ENCODE data around the gene COL11A2.

The COL11A2 gene

DNA sequence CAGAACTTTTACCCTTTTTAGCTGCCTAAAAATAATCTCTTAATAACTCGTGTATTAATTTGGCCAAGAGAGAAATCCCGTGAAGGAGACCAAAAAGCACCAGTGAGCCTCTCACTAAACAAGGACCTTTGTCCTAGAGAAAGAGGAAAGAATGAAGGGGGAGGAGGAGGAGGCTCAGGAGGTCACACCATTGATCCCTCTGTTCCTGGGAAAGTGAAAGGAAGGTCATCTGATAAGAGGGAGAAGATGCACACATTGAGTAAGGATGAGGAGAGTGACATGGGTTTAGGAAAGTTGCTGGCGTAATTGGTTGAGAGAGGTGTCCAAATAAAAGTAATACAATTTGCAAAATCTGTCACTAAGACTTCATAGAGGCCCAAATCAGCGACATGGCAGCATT lies 67.3 kb downstream of the COL11A2 start:
- H3K4me2 ChIP-seq (ENCODE audit: low read depth, low read length, poor library complexity, severe bottlenecking), result no peak overlapping the region
- H3K4me3 ChIP-seq (ENCODE audit: insufficient read depth, low read length, poor library complexity, severe bottlenecking), result no peak overlapping the region

DNA sequence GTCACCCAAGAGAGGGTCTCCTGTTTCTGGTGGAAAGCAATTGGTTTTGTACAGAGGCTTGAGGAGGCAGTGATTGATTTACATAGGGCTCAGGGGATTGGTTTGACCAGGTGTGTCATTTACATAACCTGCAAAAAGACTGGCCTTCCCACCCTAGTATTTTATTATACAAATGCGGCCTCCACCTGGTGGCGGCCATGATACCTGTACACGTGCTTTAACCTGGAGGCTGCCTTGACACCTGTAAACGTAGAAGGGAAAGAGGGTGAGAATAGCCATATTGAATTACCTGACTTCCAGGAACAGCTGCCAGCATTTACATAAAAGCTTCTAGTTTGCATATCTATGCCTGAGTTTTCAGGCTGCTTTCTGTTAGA lies 67.8 kb downstream of the COL11A2 start:
- Histone ChIP-seq H3K9me3 (ENCODE audit: insufficient read depth, low read length) (peaks cover 17% of the 10 kb centered on the region), H3K79me2 (ENCODE audit: insufficient read depth, low read length) (no peaks in the 10 kb centered on the region), H3K9me2 (replicated peaks; ENCODE audit: insufficient read depth, low read length) (no peaks in the 10 kb centered on the region), H3K4me2 (ENCODE audit: low read depth, low read length, poor library complexity, severe bottlenecking) (no peak overlapping the region), H3K27ac (ENCODE audit: low read depth, low read length) (no peak overlapping the region), H3K9ac (ENCODE audit: low read length) (no peak overlapping the region), H4K20me1 (ENCODE audit: low read depth, low read length) (no peaks in the 10 kb centered on the region), H3K4me3 (ENCODE audit: insufficient read depth, low read length, poor library complexity, severe bottlenecking) (no peak overlapping the region), H3F3A (ENCODE audit: insufficient read depth) (no peaks in the 10 kb centered on the region), H3K27me3 (ENCODE audit: low read length) (no peaks in the 10 kb centered on the region), H2AFZ (ENCODE audit: low read depth, low read length, severe bottlenecking) (no peak overlapping the region), H3K36me3 (ENCODE audit: low read length) (no peaks in the 10 kb centered on the region)
- TF ChIP-seq EZH2phosphoT487 (conservative IDR thresholded peaks at IDR 0.05; ENCODE audit: low read length), result no peak
- TF ChIP-seq, protein P1, sequence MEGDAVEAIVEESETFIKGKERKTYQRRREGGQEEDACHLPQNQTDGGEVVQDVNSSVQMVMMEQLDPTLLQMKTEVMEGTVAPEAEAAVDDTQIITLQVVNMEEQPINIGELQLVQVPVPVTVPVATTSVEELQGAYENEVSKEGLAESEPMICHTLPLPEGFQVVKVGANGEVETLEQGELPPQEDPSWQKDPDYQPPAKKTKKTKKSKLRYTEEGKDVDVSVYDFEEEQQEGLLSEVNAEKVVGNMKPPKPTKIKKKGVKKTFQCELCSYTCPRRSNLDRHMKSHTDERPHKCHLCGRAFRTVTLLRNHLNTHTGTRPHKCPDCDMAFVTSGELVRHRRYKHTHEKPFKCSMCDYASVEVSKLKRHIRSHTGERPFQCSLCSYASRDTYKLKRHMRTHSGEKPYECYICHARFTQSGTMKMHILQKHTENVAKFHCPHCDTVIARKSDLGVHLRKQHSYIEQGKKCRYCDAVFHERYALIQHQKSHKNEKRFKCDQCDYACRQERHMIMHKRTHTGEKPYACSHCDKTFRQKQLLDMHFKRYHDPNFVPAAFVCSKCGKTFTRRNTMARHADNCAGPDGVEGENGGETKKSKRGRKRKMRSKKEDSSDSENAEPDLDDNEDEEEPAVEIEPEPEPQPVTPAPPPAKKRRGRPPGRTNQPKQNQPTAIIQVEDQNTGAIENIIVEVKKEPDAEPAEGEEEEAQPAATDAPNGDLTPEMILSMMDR (IDR thresholded peaks at IDR 0.05; ENCODE audit: insufficient read depth, low read length, poor library complexity, severe bottlenecking), result no peak

More for the DNA sequence above, 67.3 kb downstream of the COL11A2 start:
- no peak overlapping the region for H3K9ac ChIP-seq (ENCODE audit: low read length)
- peaks cover 17% of the 10 kb centered on the region for H3K9me3 ChIP-seq (ENCODE audit: insufficient read depth, low read length)
- H3K9me2 ChIP-seq (replicated peaks; ENCODE audit: insufficient read depth, low read length), result no peaks in the 10 kb centered on the region
- no peaks in the 10 kb centered on the region for H3K36me3 ChIP-seq (ENCODE audit: low read length)
- TF ChIP-seq EZH2phosphoT487 (conservative IDR thresholded peaks at IDR 0.05; ENCODE audit: low read length), result no peak
- no peaks in the 10 kb centered on the region for H3F3A ChIP-seq (ENCODE audit: insufficient read depth)
- no peaks in the 10 kb centered on the region for H3K79me2 ChIP-seq (ENCODE audit: insufficient read depth, low read length)
- H3K27ac ChIP-seq (ENCODE audit: low read depth, low read length), result no peak overlapping the region
- H4K20me1 ChIP-seq (ENCODE audit: low read depth, low read length), result no peaks in the 10 kb centered on the region
- H2AFZ ChIP-seq (ENCODE audit: low read depth, low read length, severe bottlenecking), result no peak overlapping the region
- no peaks in the 10 kb centered on the region for H3K27me3 ChIP-seq (ENCODE audit: low read length)

- Histone ChIP-seq H3K4me2 (ENCODE audit: low read depth, low read length, poor library complexity, severe bottlenecking) (no peak overlapping the region), H3K9ac (ENCODE audit: low read length) (no peak overlapping the region), H3K9me2 (replicated peaks; ENCODE audit: insufficient read depth, low read length) (no peaks in the 10 kb centered on the region), H3K27ac (ENCODE audit: low read depth, low read length) (no peak overlapping the region), H3K36me3 (ENCODE audit: low read length) (no peaks in the 10 kb centered on the region), H3K4me3 (ENCODE audit: insufficient read depth, low read length, poor library complexity, severe bottlenecking) (no peak overlapping the region), H4K20me1 (ENCODE audit: low read depth, low read length) (no peaks in the 10 kb centered on the region), H3K9me3 (ENCODE audit: insufficient read depth, low read length) (peaks cover 17% of the 10 kb centered on the region), H3K79me2 (ENCODE audit: insufficient read depth, low read length) (no peaks in the 10 kb centered on the region), H2AFZ (ENCODE audit: low read depth, low read length, severe bottlenecking) (no peak overlapping the region), H3F3A (ENCODE audit: insufficient read depth) (no peaks in the 10 kb centered on the region), H3K27me3 (ENCODE audit: low read length) (no peaks in the 10 kb centered on the region)
- no peak for TF ChIP-seq EZH2phosphoT487 (conservative IDR thresholded peaks at IDR 0.05; ENCODE audit: low read length)
- TF ChIP-seq, protein P1 (IDR thresholded peaks at IDR 0.05; ENCODE audit: insufficient read depth, low read length, poor library complexity, severe bottlenecking), result peak; percentile 61
These were observed 68.3 kb downstream of the COL11A2 start for GRCh38 chr6:33123732-33124524.

- H3K9me2 ChIP-seq (replicated peaks; ENCODE audit: insufficient read depth, low read length), result no peaks in the 10 kb centered on the region
- H3K9ac ChIP-seq (ENCODE audit: low read length), result no peak overlapping the region
- no peaks in the 10 kb centered on the region for H4K20me1 ChIP-seq (ENCODE audit: low read depth, low read length)
- peaks cover 17% of the 10 kb centered on the region for H3K9me3 ChIP-seq (ENCODE audit: insufficient read depth, low read length)
- no peaks in the 10 kb centered on the region for H3K36me3 ChIP-seq (ENCODE audit: low read length)
- no peak overlapping the region for H3K27ac ChIP-seq (ENCODE audit: low read depth, low read length)
- no peaks in the 10 kb centered on the region for H3K79me2 ChIP-seq (ENCODE audit: insufficient read depth, low read length)
- H3K4me3 ChIP-seq (ENCODE audit: insufficient read depth, low read length, poor library complexity, severe bottlenecking), result no peak overlapping the region
- no peaks in the 10 kb centered on the region for H3F3A ChIP-seq (ENCODE audit: insufficient read depth)
- H3K27me3 ChIP-seq (ENCODE audit: low read length), result no peaks in the 10 kb centered on the region
- H3K4me2 ChIP-seq (ENCODE audit: low read depth, low read length, poor library complexity, severe bottlenecking), result no peak overlapping the region
- H2AFZ ChIP-seq (ENCODE audit: low read depth, low read length, severe bottlenecking), result no peak overlapping the region
- no peak for TF ChIP-seq EZH2phosphoT487 (conservative IDR thresholded peaks at IDR 0.05; ENCODE audit: low read length)
- TF ChIP-seq, protein P1 (IDR thresholded peaks at IDR 0.05; ENCODE audit: insufficient read depth, low read length, poor library complexity, severe bottlenecking), result no peak
These were observed 69.1 kb downstream of the COL11A2 start for GRCh38 chr6:33123181-33123580.

Data from SU-DHL-6 (cell line).